Hepatocyte (in vitro differentiated cells): ENCODE data around the gene C10orf105. TPM values are rescaled to one million over a fixed set of nuclear protein-coding genes. Genes with fewer than 3 reads are reported as not detected.

Source experiments
- DNase-seq: peaks from one replicate; pipeline ENCODE4 v3.0.0-alpha.2; 2016; ENCODE audit warnings: low spot score
- H2AFZ ChIP-seq: fragments of 200-600 bp; sonication (generic); 2 replicates; pipeline ENCODE4 v1.6.0; 2016; ENCODE audit warnings: antibody characterized with exemption, mild to moderate bottlenecking
- H3K27ac ChIP-seq: fragments of 200-600 bp; sonication (generic); 2 replicates; pipeline ENCODE4 v1.5.1; 2016; ENCODE audit warnings: mild to moderate bottlenecking
- H3K27me3 ChIP-seq: fragments of 200-600 bp; sonication (generic); 2 replicates; pipeline ENCODE4 v1.6.1; 2016
- H3K36me3 ChIP-seq: fragments of 200-600 bp; sonication (generic); replicated peaks from 2 replicates; pipeline ENCODE4 v1.5.1; 2016; ENCODE audit warnings: low read depth; ENCODE audit not compliant: insufficient read depth
- H3K4me1 ChIP-seq: fragments of 200-600 bp; sonication (generic); 2 replicates; pipeline ENCODE4 v1.5.1; 2016; ENCODE audit warnings: mild to moderate bottlenecking, moderate library complexity; ENCODE audit not compliant: insufficient read depth
- H3K4me2 ChIP-seq: fragments of 200-600 bp; sonication (generic); 2 replicates; pipeline ENCODE4 v1.6.0; 2016
- H3K4me3 ChIP-seq: fragments of 200-600 bp; sonication (generic); 2 replicates; pipeline ENCODE4 v1.5.1; 2016; ENCODE audit warnings: mild to moderate bottlenecking
- H3K79me2 ChIP-seq: fragments of 200-600 bp; sonication (generic); 2 replicates; pipeline ENCODE4 v1.6.0; 2017; ENCODE audit warnings: mild to moderate bottlenecking
- H3K9me2 ChIP-seq: fragments of 200-600 bp; sonication (generic); replicated peaks from 2 replicates; pipeline ENCODE4 v1.6.0; 2017; ENCODE audit warnings: mild to moderate bottlenecking; ENCODE audit not compliant: insufficient read depth
- H3K9me3 ChIP-seq: fragments of 200-600 bp; sonication (generic); 2 replicates; pipeline ENCODE4 v1.5.1; 2016; ENCODE audit warnings: low read depth, mild to moderate bottlenecking
- H4K20me1 ChIP-seq: fragments of 200-600 bp; sonication (generic); 2 replicates; pipeline ENCODE4 v1.6.0; 2016; ENCODE audit warnings: mild to moderate bottlenecking; ENCODE audit not compliant: insufficient read depth, poor library complexity, severe bottlenecking
- EZH2 ChIP-seq: fragments of 200-600 bp; sonication (generic); IDR thresholded peaks from 2 replicates; pipeline ENCODE4 v1.6.1; 2016; ENCODE audit warnings: antibody characterized with exemption, mild to moderate bottlenecking, borderline replicate concordance
- EZH2phosphoT487 ChIP-seq: fragments of 200-600 bp; sonication (generic); IDR thresholded peaks from one replicate; pipeline ENCODE4 v1.6.1; 2018; ENCODE audit warnings: antibody characterized with exemption, mild to moderate bottlenecking, low read depth, moderate library complexity; ENCODE audit not compliant: unreplicated experiment, severe bottlenecking
- WGBS: methylation state at CpG from one replicate; pipeline ENCODE4 v1.1.6; 2016; ENCODE audit warnings: low lambda C conversion rate; ENCODE audit errors: missing lambda C conversion rate; 5-methylcytosine and 5-hydroxymethylcytosine counted together
- polyA plus RNA-seq: library from polyadenylated mRNA; unstranded; fragments of >200 nt; fragmentation: Nextera tagmentation; extraction: Ambion mirVana; gene quantifications from 2 replicates; pipeline ENCODE4 v1.2.1, GENCODE V29; 2016
- total RNA-seq: library from RNA; depleted of rRNA; stranded (reverse); fragments of >200 nt; gene quantifications from 2 replicates; pipeline ENCODE4 v1.2.3, GENCODE V29; 2014
- TF ChIP-seq, protein P1 (sequence below): fragments of 200-600 bp; sonication (generic); IDR thresholded peaks from 2 replicates; pipeline ENCODE4 v1.5.1; 2016; ENCODE audit warnings: antibody characterized with exemption, mild to moderate bottlenecking; ENCODE audit not compliant: poor library complexity

Gene C10orf105
- total and polyA plus RNA-seq, 2 experiments from 2014 or later, result not detected

DNA sequence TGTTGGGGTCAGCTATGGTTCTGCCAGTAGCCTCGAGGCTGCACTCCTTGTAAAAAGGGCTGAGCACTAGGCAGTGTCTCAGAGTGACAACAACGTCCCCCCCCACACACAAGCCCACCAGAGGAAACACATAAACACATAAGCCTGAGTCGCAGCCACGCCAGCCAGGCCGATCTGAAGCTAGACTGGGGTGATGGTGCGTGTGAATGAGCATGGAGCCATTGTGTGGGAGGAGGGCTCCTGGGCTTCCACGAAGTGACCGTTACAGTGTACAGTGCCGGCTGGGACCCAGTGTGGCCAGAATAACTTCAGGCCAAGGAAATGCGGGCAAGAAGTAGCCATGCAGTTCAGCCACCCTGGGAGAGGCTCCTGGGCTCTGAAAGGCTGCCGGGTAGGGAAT, 3.7 kb upstream of the C10orf105 start:
- Histone ChIP-seq H3K4me3 (no peak overlapping the region), H4K20me1 (no peaks in the 10 kb centered on the region), H3K4me1 (peaks cover 9% of the 10 kb centered on the region), H3K9me3 (no peaks in the 10 kb centered on the region), H3K9me2 (no peaks in the 10 kb centered on the region), H3K4me2 (no peak overlapping the region), H3K36me3 (no peaks in the 10 kb centered on the region), H3K27me3 (no peaks in the 10 kb centered on the region), H3K27ac (no peak overlapping the region), H2AFZ (no peak overlapping the region), H3K79me2 (no peaks in the 10 kb centered on the region)
- no peak for DNase-seq
- 95% methylated on average over 11 of the region's 11 CpGs for WGBS
- TF ChIP-seq, protein P1, sequence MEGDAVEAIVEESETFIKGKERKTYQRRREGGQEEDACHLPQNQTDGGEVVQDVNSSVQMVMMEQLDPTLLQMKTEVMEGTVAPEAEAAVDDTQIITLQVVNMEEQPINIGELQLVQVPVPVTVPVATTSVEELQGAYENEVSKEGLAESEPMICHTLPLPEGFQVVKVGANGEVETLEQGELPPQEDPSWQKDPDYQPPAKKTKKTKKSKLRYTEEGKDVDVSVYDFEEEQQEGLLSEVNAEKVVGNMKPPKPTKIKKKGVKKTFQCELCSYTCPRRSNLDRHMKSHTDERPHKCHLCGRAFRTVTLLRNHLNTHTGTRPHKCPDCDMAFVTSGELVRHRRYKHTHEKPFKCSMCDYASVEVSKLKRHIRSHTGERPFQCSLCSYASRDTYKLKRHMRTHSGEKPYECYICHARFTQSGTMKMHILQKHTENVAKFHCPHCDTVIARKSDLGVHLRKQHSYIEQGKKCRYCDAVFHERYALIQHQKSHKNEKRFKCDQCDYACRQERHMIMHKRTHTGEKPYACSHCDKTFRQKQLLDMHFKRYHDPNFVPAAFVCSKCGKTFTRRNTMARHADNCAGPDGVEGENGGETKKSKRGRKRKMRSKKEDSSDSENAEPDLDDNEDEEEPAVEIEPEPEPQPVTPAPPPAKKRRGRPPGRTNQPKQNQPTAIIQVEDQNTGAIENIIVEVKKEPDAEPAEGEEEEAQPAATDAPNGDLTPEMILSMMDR, result no peak
- TF ChIP-seq EZH2, result no peak
- no peak for TF ChIP-seq EZH2phosphoT487

DNA sequence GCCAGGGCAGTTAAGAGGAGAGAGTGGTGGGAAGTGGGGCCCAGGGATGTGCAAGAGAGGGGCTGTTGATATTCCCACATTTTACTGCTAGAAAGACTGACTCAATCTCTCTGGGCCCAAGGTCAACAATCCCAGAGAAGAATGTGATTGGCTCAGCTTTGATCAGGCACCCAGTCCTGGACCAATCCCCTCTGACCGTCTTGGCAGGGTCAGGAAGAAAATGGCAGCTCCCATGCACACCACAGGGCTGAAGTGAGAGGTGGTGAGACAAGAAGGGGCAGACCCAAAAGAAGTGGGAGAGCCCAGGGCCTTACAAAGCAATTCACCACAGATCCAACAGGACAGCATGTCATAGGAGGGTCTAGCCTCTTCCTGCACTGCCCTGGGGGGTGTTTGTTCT, 3.3 kb upstream of the C10orf105 start:
- no peaks in the 10 kb centered on the region for H4K20me1 ChIP-seq
- no peaks in the 10 kb centered on the region for H3K9me2 ChIP-seq
- no peak overlapping the region for H3K4me3 ChIP-seq
- no peaks in the 10 kb centered on the region for H3K79me2 ChIP-seq
- no peaks in the 10 kb centered on the region for H3K9me3 ChIP-seq
- DNase-seq, result no peak
- H2AFZ ChIP-seq, result no peak overlapping the region
- TF ChIP-seq EZH2, result no peak
- no peak for TF ChIP-seq EZH2phosphoT487
- TF ChIP-seq, protein P1, result no peak
- no peak overlapping the region for H3K27ac ChIP-seq
- no peak overlapping the region for H3K4me2 ChIP-seq
- peaks cover 5% of the 10 kb centered on the region for H3K4me1 ChIP-seq
- H3K36me3 ChIP-seq, result no peaks in the 10 kb centered on the region
- H3K27me3 ChIP-seq, result no peaks in the 10 kb centered on the region
- WGBS, result 85% methylated on average over 1 of the region's 1 CpG

DNA sequence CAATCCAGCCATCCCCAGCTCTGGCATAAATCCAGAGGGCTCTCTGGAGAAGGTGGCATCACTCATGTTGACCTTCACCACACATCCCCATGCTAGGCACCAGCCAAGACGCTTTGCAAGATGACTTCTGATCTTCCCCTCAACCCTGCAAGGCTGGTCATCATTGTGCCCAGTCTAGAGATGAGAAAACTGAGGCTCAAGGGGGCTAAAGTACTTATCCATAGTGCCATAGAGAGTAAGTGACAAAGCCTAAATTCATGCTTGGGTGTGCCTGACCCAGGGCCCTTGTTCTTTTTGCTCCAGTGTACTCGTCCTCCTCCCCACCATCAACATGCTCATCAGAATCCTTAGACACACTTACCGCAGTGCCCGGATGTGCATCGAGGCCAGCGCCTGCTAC, 1.7 kb upstream of the C10orf105 start:
- Histone ChIP-seq H2AFZ (no peak overlapping the region), H3K27me3 (no peaks in the 10 kb centered on the region), H3K4me3 (no peak overlapping the region), H3K27ac (no peak overlapping the region), H3K9me2 (no peaks in the 10 kb centered on the region), H3K36me3 (no peaks in the 10 kb centered on the region), H3K9me3 (no peaks in the 10 kb centered on the region), H3K4me2 (no peak overlapping the region), H3K4me1 (no peaks in the 10 kb centered on the region), H4K20me1 (no peaks in the 10 kb centered on the region), H3K79me2 (no peaks in the 10 kb centered on the region)
- DNase-seq, result no peak
- TF ChIP-seq, protein P1, result no peak
- TF ChIP-seq EZH2phosphoT487 (no peak), EZH2 (no peak)
- WGBS, result 88% methylated on average over 6 of the region's 6 CpGs

DNA sequence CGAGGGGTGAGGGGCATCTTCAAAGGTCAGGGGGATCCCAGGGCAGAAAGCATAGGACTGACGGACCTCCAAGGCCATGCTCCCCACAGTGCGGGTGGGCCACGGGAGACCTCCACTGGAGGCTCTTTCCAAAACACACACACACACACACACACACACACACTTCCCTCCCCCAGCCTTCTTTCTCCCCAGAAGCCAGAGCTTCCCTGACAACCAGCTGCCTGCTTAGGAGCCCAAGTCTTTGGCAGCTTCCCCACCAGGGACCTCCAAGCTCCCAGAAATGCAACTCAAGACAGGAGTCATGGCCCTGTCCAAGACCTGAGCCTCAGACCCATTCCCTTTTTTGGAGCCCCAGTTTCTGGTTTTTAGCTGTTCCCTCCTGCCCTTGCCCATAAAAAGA, 710 bp upstream of the C10orf105 start:
- DNase-seq, result no peak
- 81% methylated on average over 4 of the region's 4 CpGs for WGBS
- no peak overlapping the region for H2AFZ ChIP-seq

More for the DNA sequence above, 710 bp upstream of the C10orf105 start:
- TF ChIP-seq EZH2 (no peak), EZH2phosphoT487 (no peak)
- TF ChIP-seq, protein P1, result no peak
- H3K79me2 ChIP-seq, result no peaks in the 10 kb centered on the region
- no peaks in the 10 kb centered on the region for H3K27me3 ChIP-seq
- no peaks in the 10 kb centered on the region for H4K20me1 ChIP-seq
- H3K4me1 ChIP-seq, result no peaks in the 10 kb centered on the region
- no peak overlapping the region for H3K4me2 ChIP-seq
- H3K4me3 ChIP-seq, result no peak overlapping the region
- H3K9me3 ChIP-seq, result no peaks in the 10 kb centered on the region
- no peaks in the 10 kb centered on the region for H3K36me3 ChIP-seq
- H3K9me2 ChIP-seq, result no peaks in the 10 kb centered on the region
- no peak overlapping the region for H3K27ac ChIP-seq
